ENCODE measurements around the gene C1orf52.

Gene C1orf52

DNA sequence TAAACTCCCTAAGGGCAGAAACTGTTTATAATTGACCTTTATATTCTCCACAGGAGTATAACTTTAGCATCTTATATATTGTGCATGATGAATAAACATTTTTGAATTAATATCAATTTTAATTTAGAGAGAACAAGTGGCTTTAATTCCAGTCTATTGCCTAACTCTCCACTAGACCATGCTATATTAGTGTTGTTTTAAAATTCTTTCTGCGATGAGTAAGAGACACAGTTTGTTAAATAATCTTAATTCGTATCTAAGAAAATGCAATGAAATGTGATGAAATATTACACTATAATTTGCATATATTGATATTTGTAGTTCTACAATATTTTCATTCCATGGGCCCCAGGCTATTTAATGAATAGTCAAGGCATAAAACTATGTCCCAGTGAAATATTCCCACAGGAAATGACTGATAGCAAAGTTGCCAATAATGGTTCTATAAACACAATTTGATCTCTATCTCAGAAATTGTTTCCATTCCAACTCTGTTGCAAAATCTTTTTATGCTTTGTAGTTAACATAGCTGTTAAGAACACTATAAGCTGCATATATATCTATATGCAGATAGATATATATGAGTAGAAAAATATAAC lies 55.8 kb downstream of the C1orf52 start:
- Histone ChIP-seq H3K14ac (ENCODE audit: low read length) (no peak overlapping the region), H3K23ac (ENCODE audit: low read length) (no peak overlapping the region), H2BK120ac (ENCODE audit: insufficient read depth, low read length, poor library complexity) (no peak overlapping the region), H3K27me3 (ENCODE audit: insufficient read depth, low read length) (no peaks in the 10 kb centered on the region), H4K91ac (ENCODE audit: low read depth, low read length) (no peak overlapping the region), H3K27ac (ENCODE audit: low read depth, low read length) (no peak overlapping the region), H2AFZ (ENCODE audit: insufficient read depth, low read length, poor library complexity) (no peak overlapping the region), H3K4me1 (ENCODE audit: control insufficient read depth in 1 of 2, insufficient read depth in 2 of 2, low read length in 2 of 2) (no peaks in the 10 kb centered on the region), H3K79me2 (ENCODE audit: control insufficient read depth, insufficient read depth, low read length, poor library complexity) (peaks cover 18% of the 10 kb centered on the region), H3K18ac (ENCODE audit: low read length) (no peak overlapping the region), H3K4me2 (ENCODE audit: low read length) (no peak overlapping the region), H2BK5ac (ENCODE audit: low read depth, low read length, poor library complexity) (no peak overlapping the region), H2BK12ac (ENCODE audit: low read length) (no peak overlapping the region), H4K12ac (ENCODE audit: low read depth, low read length) (no peak overlapping the region), H3K36me3 (ENCODE audit: control insufficient read depth in 1 of 2, insufficient read depth in 2 of 2, low read length in 2 of 2) (no peaks in the 10 kb centered on the region), H3K4ac (ENCODE audit: low read depth, low read length) (no peak overlapping the region), H3K9me3 (ENCODE audit: insufficient read depth, low read depth, low read length) (peaks cover 2% of the 10 kb centered on the region), H3K9ac (ENCODE audit: low read length) (no peak overlapping the region), H4K8ac (ENCODE audit: low read depth, low read length) (no peak overlapping the region), H3K79me1 (ENCODE audit: low read length) (peaks cover 19% of the 10 kb centered on the region), H3K4me3 (ENCODE audit: low read depth, low read length) (no peak overlapping the region), H2AK5ac (ENCODE audit: low read length) (no peak overlapping the region)
- no CpG with 5 or more reads among the region's 2 CpGs for WGBS (ENCODE audit: extremely low coverage, insufficient coverage, insufficient read length)
- peak in 1 of 2 donors; percentile 83 for DNase-seq

DNA sequence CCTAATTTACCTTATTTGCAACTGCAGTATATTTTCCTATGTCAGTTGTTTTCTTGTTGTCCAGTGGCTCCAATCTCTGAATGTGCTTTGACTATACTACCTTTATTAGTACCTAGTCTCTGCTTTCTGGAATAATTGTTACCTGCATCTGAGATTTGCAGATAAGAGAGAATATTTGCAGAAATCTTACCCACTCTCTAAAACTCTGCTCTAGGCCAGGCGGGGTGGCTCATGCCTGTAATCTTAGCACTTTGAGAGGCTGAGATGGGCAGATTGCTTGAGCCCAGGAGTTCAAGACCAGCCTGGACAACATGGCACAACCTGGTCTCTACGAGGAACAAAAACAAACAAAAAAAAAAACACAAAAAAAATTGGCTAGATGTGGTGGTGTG lies 56.6 kb downstream of the C1orf52 start:
- H3K27me3 ChIP-seq (ENCODE audit: insufficient read depth, low read length) = no peaks in the 10 kb centered on the region
- peaks cover 2% of the 10 kb centered on the region for H3K9me3 ChIP-seq (ENCODE audit: insufficient read depth, low read depth, low read length)
- no peak overlapping the region for H3K4me2 ChIP-seq (ENCODE audit: low read length)
- H3K79me2 ChIP-seq (ENCODE audit: control insufficient read depth, insufficient read depth, low read length, poor library complexity) = peaks cover 18% of the 10 kb centered on the region
- no peak overlapping the region for H2BK120ac ChIP-seq (ENCODE audit: insufficient read depth, low read length, poor library complexity)
- H3K18ac ChIP-seq (ENCODE audit: low read length) = no peak overlapping the region
- H3K14ac ChIP-seq (ENCODE audit: low read length) = no peak overlapping the region
- H2AK5ac ChIP-seq (ENCODE audit: low read length) = no peak overlapping the region
- H2BK5ac ChIP-seq (ENCODE audit: low read depth, low read length, poor library complexity) = no peak overlapping the region
- H4K91ac ChIP-seq (ENCODE audit: low read depth, low read length) = no peak overlapping the region
- no peak overlapping the region for H2AFZ ChIP-seq (ENCODE audit: insufficient read depth, low read length, poor library complexity)
- no peaks in the 10 kb centered on the region for H3K4me1 ChIP-seq (ENCODE audit: control insufficient read depth in 1 of 2, insufficient read depth in 2 of 2, low read length in 2 of 2)
- H2BK12ac ChIP-seq (ENCODE audit: low read length) = no peak overlapping the region
- H3K4me3 ChIP-seq (ENCODE audit: low read depth, low read length) = no peak overlapping the region
- WGBS (ENCODE audit: extremely low coverage, insufficient coverage, insufficient read length) = no CpG with 5 or more reads among the region's 2 CpGs
- H3K27ac ChIP-seq (ENCODE audit: low read depth, low read length) = no peak overlapping the region
- H4K12ac ChIP-seq (ENCODE audit: low read depth, low read length) = no peak overlapping the region
- H3K4ac ChIP-seq (ENCODE audit: low read depth, low read length) = no peak overlapping the region
- no peak overlapping the region for H3K23ac ChIP-seq (ENCODE audit: low read length)
- DNase-seq = peak; percentile 57 to 84
- peaks cover 19% of the 10 kb centered on the region for H3K79me1 ChIP-seq (ENCODE audit: low read length)
- no peak overlapping the region for H4K8ac ChIP-seq (ENCODE audit: low read depth, low read length)
- no peaks in the 10 kb centered on the region for H3K36me3 ChIP-seq (ENCODE audit: control insufficient read depth in 1 of 2, insufficient read depth in 2 of 2, low read length in 2 of 2)
- no peak overlapping the region for H3K9ac ChIP-seq (ENCODE audit: low read length)

DNA sequence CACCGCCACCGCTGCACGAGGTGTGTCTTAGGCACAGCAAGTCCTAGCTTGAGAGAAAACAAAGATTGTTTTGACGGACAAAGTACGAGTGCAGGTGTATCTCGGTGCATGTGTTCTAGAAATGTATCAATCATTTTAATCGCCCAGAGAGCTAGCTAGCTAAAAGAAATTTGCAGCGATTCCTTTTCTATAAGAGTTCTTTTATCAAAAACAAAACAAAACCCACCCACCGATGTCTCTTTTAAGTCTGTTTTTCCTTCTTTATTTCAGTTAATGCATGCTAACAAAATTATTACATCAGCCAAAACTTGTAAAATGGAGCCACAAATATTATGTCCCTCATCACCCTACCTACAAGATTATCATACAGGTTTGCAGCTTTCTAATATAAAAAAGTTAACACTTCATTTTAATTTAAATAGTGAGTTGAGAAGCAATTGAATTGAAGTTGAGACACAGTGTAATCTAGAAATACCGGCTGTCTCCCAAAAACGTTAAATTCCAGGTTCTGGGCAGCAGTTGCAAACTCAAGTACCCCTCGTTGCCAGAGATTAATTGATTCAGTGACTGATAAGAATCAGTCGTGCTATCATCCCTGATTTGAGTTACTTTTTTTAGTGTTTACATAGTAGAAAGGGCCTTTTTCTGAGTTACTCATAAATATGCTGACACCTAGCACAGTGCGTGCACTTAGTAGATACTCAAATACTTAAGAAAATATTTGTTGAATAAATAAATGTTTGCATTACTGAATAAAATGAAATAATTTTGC lies 57.2 kb downstream of the C1orf52 start:
- DNase-seq = no peak
- Histone ChIP-seq H3K4me2 (ENCODE audit: low read length) (peak overlapping the region; percentile 91), H2AK5ac (ENCODE audit: low read length) (peak overlapping the region; percentile 34), H3K9me3 (ENCODE audit: insufficient read depth, low read depth, low read length) (peaks cover 2% of the 10 kb centered on the region), H3K4me1 (ENCODE audit: control insufficient read depth in 1 of 2, insufficient read depth in 2 of 2, low read length in 2 of 2) (no peaks in the 10 kb centered on the region), H3K4me3 (ENCODE audit: low read depth, low read length) (peak overlapping the region; percentile 84), H3K14ac (ENCODE audit: low read length) (peak overlapping the region; percentile 82), H2BK5ac (ENCODE audit: low read depth, low read length, poor library complexity) (peak overlapping the region; percentile 89), H4K12ac (ENCODE audit: low read depth, low read length) (peak overlapping the region; percentile 78), H4K91ac (ENCODE audit: low read depth, low read length) (peak overlapping the region; percentile 90), H2AFZ (ENCODE audit: insufficient read depth, low read length, poor library complexity) (peak overlapping the region; percentile 68), H3K79me2 (ENCODE audit: control insufficient read depth, insufficient read depth, low read length, poor library complexity) (peaks cover 18% of the 10 kb centered on the region), H2BK120ac (ENCODE audit: insufficient read depth, low read length, poor library complexity) (peak overlapping the region; percentile 89), H3K79me1 (ENCODE audit: low read length) (peaks cover 19% of the 10 kb centered on the region), H3K23ac (ENCODE audit: low read length) (no peak overlapping the region), H2BK12ac (ENCODE audit: low read length) (peak overlapping the region; percentile 67), H3K9ac (ENCODE audit: low read length) (peak overlapping the region; percentile 41), H3K27ac (ENCODE audit: low read depth, low read length) (peak overlapping the region; percentile 100), H3K36me3 (ENCODE audit: control insufficient read depth in 1 of 2, insufficient read depth in 2 of 2, low read length in 2 of 2) (no peaks in the 10 kb centered on the region), H3K4ac (ENCODE audit: low read depth, low read length) (peak overlapping the region; percentile 86), H3K18ac (ENCODE audit: low read length) (peak overlapping the region; percentile 90), H3K27me3 (ENCODE audit: insufficient read depth, low read length) (no peaks in the 10 kb centered on the region), H4K8ac (ENCODE audit: low read depth, low read length) (peak overlapping the region; percentile 99)
- no CpG with 5 or more reads among the region's 14 CpGs for WGBS (ENCODE audit: extremely low coverage, insufficient coverage, insufficient read length)

- Histone ChIP-seq H3K36me3 (ENCODE audit: control insufficient read depth in 1 of 2, insufficient read depth in 2 of 2, low read length in 2 of 2) (no peaks in the 10 kb centered on the region), H3K4me2 (ENCODE audit: low read length) (peak overlapping the region; percentile 91), H4K91ac (ENCODE audit: low read depth, low read length) (peak overlapping the region; percentile 100), H3K4me1 (ENCODE audit: control insufficient read depth in 1 of 2, insufficient read depth in 2 of 2, low read length in 2 of 2) (no peaks in the 10 kb centered on the region), H3K9me3 (ENCODE audit: insufficient read depth, low read depth, low read length) (peaks cover 2% of the 10 kb centered on the region), H3K79me1 (ENCODE audit: low read length) (peaks cover 19% of the 10 kb centered on the region), H4K8ac (ENCODE audit: low read depth, low read length) (peak overlapping the region; percentile 99), H3K4me3 (ENCODE audit: low read depth, low read length) (peak overlapping the region; percentile 84), H3K18ac (ENCODE audit: low read length) (peak overlapping the region; percentile 99), H3K27ac (ENCODE audit: low read depth, low read length) (peak overlapping the region; percentile 100), H3K14ac (ENCODE audit: low read length) (peak overlapping the region; percentile 99), H3K79me2 (ENCODE audit: control insufficient read depth, insufficient read depth, low read length, poor library complexity) (peaks cover 18% of the 10 kb centered on the region), H3K9ac (ENCODE audit: low read length) (peak overlapping the region; percentile 97), H2BK12ac (ENCODE audit: low read length) (peak overlapping the region; percentile 95), H3K23ac (ENCODE audit: low read length) (no peak overlapping the region), H2AK5ac (ENCODE audit: low read length) (peak overlapping the region; percentile 94), H2BK120ac (ENCODE audit: insufficient read depth, low read length, poor library complexity) (peak overlapping the region; percentile 99), H3K27me3 (ENCODE audit: insufficient read depth, low read length) (no peaks in the 10 kb centered on the region), H2BK5ac (ENCODE audit: low read depth, low read length, poor library complexity) (peak overlapping the region; percentile 100), H2AFZ (ENCODE audit: insufficient read depth, low read length, poor library complexity) (peak overlapping the region; percentile 81), H4K12ac (ENCODE audit: low read depth, low read length) (peak overlapping the region; percentile 97), H3K4ac (ENCODE audit: low read depth, low read length) (peak overlapping the region; percentile 97)
- WGBS (ENCODE audit: extremely low coverage, insufficient coverage, insufficient read length) = no CpG with 5 or more reads among the region's 81 CpGs
- DNase-seq = peak; percentile 45 to 74
Measured at GRCh38 chr1:85201340-85202091, 57.9 kb downstream of the C1orf52 start.
